DLD1 (cell line): ENCODE measurements around the gene PLCB1.

Experiments
- in situ Hi-C: cut with HindIII; loops from 2 replicates; pipeline ENCODE4 v1.10.0; 2017; ENCODE audit warnings: low sequenced_read_pairs

Gene PLCB1

GRCh38 chr20:8292793-8293192 lies 160.7 kb downstream of the PLCB1 start:
- in situ Hi-C loops, result no loop called here

- in situ Hi-C loops, result no loop called here
Observed at GRCh38 chr20:8293750-8294149, 161.7 kb downstream of the PLCB1 start.

GRCh38 chr20:8296536-8296935 lies 164.5 kb downstream of the PLCB1 start:
- in situ Hi-C loops, result no loop called here

- in situ Hi-C loops, result no loop called here
Observed at GRCh38 chr20:8298426-8299043, 166.5 kb downstream of the PLCB1 start.

- in situ Hi-C loops, result no loop called here
Observed at GRCh38 chr20:8299921-8300320, 167.9 kb downstream of the PLCB1 start.

GRCh38 chr20:8301655-8302054 lies 169.6 kb downstream of the PLCB1 start:
- in situ Hi-C loops, result no loop called here

GRCh38 chr20:8303651-8304050 lies 171.6 kb downstream of the PLCB1 start:
- in situ Hi-C loops, result no loop called here

GRCh38 chr20:8304124-8304816 lies 172.2 kb downstream of the PLCB1 start:
- in situ Hi-C loops, result no loop called here

- in situ Hi-C loops, result no loop called here
Observed at GRCh38 chr20:8305449-8305978, 173.4 kb downstream of the PLCB1 start.

GRCh38 chr20:8306937-8307336 lies 174.9 kb downstream of the PLCB1 start:
- in situ Hi-C loops, result no loop called here

GRCh38 chr20:8309634-8310033 lies 177.6 kb downstream of the PLCB1 start:
- in situ Hi-C loops, result no loop called here

GRCh38 chr20:8310618-8311017 lies 178.6 kb downstream of the PLCB1 start:
- in situ Hi-C loops, result no loop called here

GRCh38 chr20:8313073-8313472 lies 181.0 kb downstream of the PLCB1 start:
- in situ Hi-C loops, result no loop called here

GRCh38 chr20:8315639-8316573 lies 183.8 kb downstream of the PLCB1 start:
- in situ Hi-C loops, result no loop called here

- in situ Hi-C loops, result no loop called here
Observed at GRCh38 chr20:8317448-8317847, 185.4 kb downstream of the PLCB1 start.

GRCh38 chr20:8318965-8319625 lies 187.0 kb downstream of the PLCB1 start:
- in situ Hi-C loops, result no loop called here

GRCh38 chr20:8320306-8320705 lies 188.2 kb downstream of the PLCB1 start:
- in situ Hi-C loops, result no loop called here

- in situ Hi-C loops, result no loop called here
Observed at GRCh38 chr20:8321001-8321400, 188.9 kb downstream of the PLCB1 start.

GRCh38 chr20:8322662-8323217 lies 190.7 kb downstream of the PLCB1 start:
- in situ Hi-C loops, result no loop called here

GRCh38 chr20:8326191-8326590 lies 194.1 kb downstream of the PLCB1 start:
- in situ Hi-C loops, result no loop called here

GRCh38 chr20:8326899-8327298 lies 194.8 kb downstream of the PLCB1 start:
- in situ Hi-C loops, result no loop called here
